Hepatocyte (in vitro differentiated cells): Measurements from ENCODE around the gene FAM53B. TPM values are rescaled to one million over a fixed set of nuclear protein-coding genes. Genes with fewer than 3 reads are reported as not detected.
A peak's percentile ranks its signal among the peaks of the same experiment; 100 is the strongest.

Experiments
- DNase-seq: peaks from one replicate; pipeline ENCODE4 v3.0.0-alpha.2; 2016; ENCODE audit warnings: low spot score
- H2AFZ ChIP-seq: fragments of 200-600 bp; sonication (generic); 2 replicates; pipeline ENCODE4 v1.6.0; 2016; ENCODE audit warnings: antibody characterized with exemption, mild to moderate bottlenecking
- H3K27ac ChIP-seq: fragments of 200-600 bp; sonication (generic); 2 replicates; pipeline ENCODE4 v1.5.1; 2016; ENCODE audit warnings: mild to moderate bottlenecking
- H3K27me3 ChIP-seq: fragments of 200-600 bp; sonication (generic); 2 replicates; pipeline ENCODE4 v1.6.1; 2016
- H3K36me3 ChIP-seq: fragments of 200-600 bp; sonication (generic); replicated peaks from 2 replicates; pipeline ENCODE4 v1.5.1; 2016; ENCODE audit warnings: low read depth; ENCODE audit not compliant: insufficient read depth
- H3K4me1 ChIP-seq: fragments of 200-600 bp; sonication (generic); 2 replicates; pipeline ENCODE4 v1.5.1; 2016; ENCODE audit warnings: mild to moderate bottlenecking, moderate library complexity; ENCODE audit not compliant: insufficient read depth
- H3K4me2 ChIP-seq: fragments of 200-600 bp; sonication (generic); 2 replicates; pipeline ENCODE4 v1.6.0; 2016
- H3K4me3 ChIP-seq: fragments of 200-600 bp; sonication (generic); 2 replicates; pipeline ENCODE4 v1.5.1; 2016; ENCODE audit warnings: mild to moderate bottlenecking
- H3K79me2 ChIP-seq: fragments of 200-600 bp; sonication (generic); 2 replicates; pipeline ENCODE4 v1.6.0; 2017; ENCODE audit warnings: mild to moderate bottlenecking
- H3K9me2 ChIP-seq: fragments of 200-600 bp; sonication (generic); replicated peaks from 2 replicates; pipeline ENCODE4 v1.6.0; 2017; ENCODE audit warnings: mild to moderate bottlenecking; ENCODE audit not compliant: insufficient read depth
- H3K9me3 ChIP-seq: fragments of 200-600 bp; sonication (generic); 2 replicates; pipeline ENCODE4 v1.5.1; 2016; ENCODE audit warnings: low read depth, mild to moderate bottlenecking
- H4K20me1 ChIP-seq: fragments of 200-600 bp; sonication (generic); 2 replicates; pipeline ENCODE4 v1.6.0; 2016; ENCODE audit warnings: mild to moderate bottlenecking; ENCODE audit not compliant: insufficient read depth, poor library complexity, severe bottlenecking
- EZH2 ChIP-seq: fragments of 200-600 bp; sonication (generic); IDR thresholded peaks from 2 replicates; pipeline ENCODE4 v1.6.1; 2016; ENCODE audit warnings: antibody characterized with exemption, mild to moderate bottlenecking, borderline replicate concordance
- EZH2phosphoT487 ChIP-seq: fragments of 200-600 bp; sonication (generic); IDR thresholded peaks from one replicate; pipeline ENCODE4 v1.6.1; 2018; ENCODE audit warnings: antibody characterized with exemption, mild to moderate bottlenecking, low read depth, moderate library complexity; ENCODE audit not compliant: unreplicated experiment, severe bottlenecking
- WGBS: methylation state at CpG from one replicate; pipeline ENCODE4 v1.1.6; 2016; ENCODE audit warnings: low lambda C conversion rate; ENCODE audit errors: missing lambda C conversion rate; 5-methylcytosine and 5-hydroxymethylcytosine counted together
- polyA plus RNA-seq: library from polyadenylated mRNA; unstranded; fragments of >200 nt; fragmentation: Nextera tagmentation; extraction: Ambion mirVana; gene quantifications from 2 replicates; pipeline ENCODE4 v1.2.1, GENCODE V29; 2016
- total RNA-seq: library from RNA; depleted of rRNA; stranded (reverse); fragments of >200 nt; gene quantifications from 2 replicates; pipeline ENCODE4 v1.2.3, GENCODE V29; 2014
- TF ChIP-seq, protein P1 (sequence below): fragments of 200-600 bp; sonication (generic); IDR thresholded peaks from 2 replicates; pipeline ENCODE4 v1.5.1; 2016; ENCODE audit warnings: antibody characterized with exemption, mild to moderate bottlenecking; ENCODE audit not compliant: poor library complexity

Gene FAM53B
- total and polyA plus RNA-seq, 2 experiments from 2014 or later: 10.3 to 23.6 TPM

DNA sequence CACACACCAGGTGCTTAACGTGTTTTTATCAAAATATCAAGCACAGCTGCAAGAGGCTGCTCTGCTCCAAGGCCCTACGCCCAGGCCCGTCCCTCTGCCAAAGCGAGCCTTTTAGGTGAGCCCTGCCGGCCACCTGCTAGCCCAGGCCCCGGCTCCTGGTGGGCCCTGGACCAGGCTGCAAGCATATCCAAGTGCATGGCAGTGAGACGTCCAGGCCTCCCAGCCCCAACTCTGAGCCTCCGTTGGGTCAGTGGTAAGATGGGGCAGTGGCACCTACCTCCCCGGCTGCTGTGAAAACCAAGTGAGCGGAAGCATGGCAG lies 146.4 kb downstream of the FAM53B start:
- WGBS: 93% methylated on average over 10 of the region's 10 CpGs
- TF ChIP-seq EZH2phosphoT487 (no peak), EZH2 (no peak)
- TF ChIP-seq, protein P1, sequence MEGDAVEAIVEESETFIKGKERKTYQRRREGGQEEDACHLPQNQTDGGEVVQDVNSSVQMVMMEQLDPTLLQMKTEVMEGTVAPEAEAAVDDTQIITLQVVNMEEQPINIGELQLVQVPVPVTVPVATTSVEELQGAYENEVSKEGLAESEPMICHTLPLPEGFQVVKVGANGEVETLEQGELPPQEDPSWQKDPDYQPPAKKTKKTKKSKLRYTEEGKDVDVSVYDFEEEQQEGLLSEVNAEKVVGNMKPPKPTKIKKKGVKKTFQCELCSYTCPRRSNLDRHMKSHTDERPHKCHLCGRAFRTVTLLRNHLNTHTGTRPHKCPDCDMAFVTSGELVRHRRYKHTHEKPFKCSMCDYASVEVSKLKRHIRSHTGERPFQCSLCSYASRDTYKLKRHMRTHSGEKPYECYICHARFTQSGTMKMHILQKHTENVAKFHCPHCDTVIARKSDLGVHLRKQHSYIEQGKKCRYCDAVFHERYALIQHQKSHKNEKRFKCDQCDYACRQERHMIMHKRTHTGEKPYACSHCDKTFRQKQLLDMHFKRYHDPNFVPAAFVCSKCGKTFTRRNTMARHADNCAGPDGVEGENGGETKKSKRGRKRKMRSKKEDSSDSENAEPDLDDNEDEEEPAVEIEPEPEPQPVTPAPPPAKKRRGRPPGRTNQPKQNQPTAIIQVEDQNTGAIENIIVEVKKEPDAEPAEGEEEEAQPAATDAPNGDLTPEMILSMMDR: no peak
- Histone ChIP-seq H3K79me2 (no peaks in the 10 kb centered on the region), H3K27ac (no peak overlapping the region), H3K36me3 (no peaks in the 10 kb centered on the region), H3K4me1 (no peaks in the 10 kb centered on the region), H3K9me2 (no peaks in the 10 kb centered on the region), H3K4me3 (no peak overlapping the region), H3K9me3 (no peaks in the 10 kb centered on the region), H2AFZ (no peak overlapping the region), H3K27me3 (no peaks in the 10 kb centered on the region), H4K20me1 (no peaks in the 10 kb centered on the region), H3K4me2 (no peak overlapping the region)
- no peak for DNase-seq

DNA sequence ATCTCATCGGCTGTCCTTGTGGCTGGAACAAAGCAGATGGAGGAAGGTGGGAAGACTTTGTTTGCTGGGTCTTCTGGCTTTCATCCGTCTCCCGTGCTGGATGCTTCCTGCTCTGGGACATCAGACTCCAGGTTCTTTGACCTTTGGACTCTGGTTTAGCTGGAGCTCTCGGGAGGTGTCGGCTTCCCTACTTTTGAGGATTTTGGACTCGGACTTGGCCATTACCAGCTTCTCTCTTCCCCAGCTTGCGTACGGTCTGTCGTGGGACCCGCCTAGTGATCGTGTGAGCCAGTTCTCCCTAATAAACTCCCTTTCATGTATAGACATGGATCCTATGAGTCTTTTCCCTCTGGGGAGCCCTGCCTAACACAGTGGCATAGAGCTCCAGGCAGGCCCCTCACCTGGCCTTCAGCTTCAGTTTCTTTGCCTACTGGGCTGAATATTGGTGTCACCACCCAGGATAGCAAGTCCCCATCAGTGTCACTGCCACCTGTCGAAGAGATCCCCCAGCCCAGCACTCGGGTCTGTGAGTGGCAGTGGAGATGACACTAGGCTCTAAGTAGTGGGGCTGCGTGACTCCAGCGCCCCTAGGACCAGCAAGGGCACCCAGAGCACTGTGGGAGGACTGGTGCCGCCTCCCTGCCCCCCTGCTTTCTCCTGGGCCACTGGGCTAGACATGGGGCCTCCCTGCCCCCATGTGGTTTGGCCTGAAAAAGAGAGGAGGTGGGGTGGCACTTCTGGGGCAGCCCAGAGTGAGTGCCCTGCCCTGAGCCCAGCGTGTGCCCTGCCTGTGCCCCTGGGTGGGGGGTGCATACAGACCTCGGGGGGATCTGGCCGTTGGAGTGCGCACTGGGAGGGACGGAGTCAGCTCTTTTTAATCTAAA lies 147.0 kb downstream of the FAM53B start:
- Histone ChIP-seq H3K9me3 (no peaks in the 10 kb centered on the region), H3K36me3 (no peaks in the 10 kb centered on the region), H3K9me2 (no peaks in the 10 kb centered on the region), H2AFZ (no peak overlapping the region), H4K20me1 (no peaks in the 10 kb centered on the region), H3K4me1 (no peaks in the 10 kb centered on the region), H3K4me3 (no peak overlapping the region), H3K4me2 (no peak overlapping the region), H3K79me2 (no peaks in the 10 kb centered on the region), H3K27me3 (no peaks in the 10 kb centered on the region), H3K27ac (no peak overlapping the region)
- 76% methylated on average over 21 of the region's 21 CpGs for WGBS
- TF ChIP-seq EZH2phosphoT487: no peak
- TF ChIP-seq EZH2: no peak
- TF ChIP-seq, protein P1: no peak
- peak; percentile 36 for DNase-seq

DNA sequence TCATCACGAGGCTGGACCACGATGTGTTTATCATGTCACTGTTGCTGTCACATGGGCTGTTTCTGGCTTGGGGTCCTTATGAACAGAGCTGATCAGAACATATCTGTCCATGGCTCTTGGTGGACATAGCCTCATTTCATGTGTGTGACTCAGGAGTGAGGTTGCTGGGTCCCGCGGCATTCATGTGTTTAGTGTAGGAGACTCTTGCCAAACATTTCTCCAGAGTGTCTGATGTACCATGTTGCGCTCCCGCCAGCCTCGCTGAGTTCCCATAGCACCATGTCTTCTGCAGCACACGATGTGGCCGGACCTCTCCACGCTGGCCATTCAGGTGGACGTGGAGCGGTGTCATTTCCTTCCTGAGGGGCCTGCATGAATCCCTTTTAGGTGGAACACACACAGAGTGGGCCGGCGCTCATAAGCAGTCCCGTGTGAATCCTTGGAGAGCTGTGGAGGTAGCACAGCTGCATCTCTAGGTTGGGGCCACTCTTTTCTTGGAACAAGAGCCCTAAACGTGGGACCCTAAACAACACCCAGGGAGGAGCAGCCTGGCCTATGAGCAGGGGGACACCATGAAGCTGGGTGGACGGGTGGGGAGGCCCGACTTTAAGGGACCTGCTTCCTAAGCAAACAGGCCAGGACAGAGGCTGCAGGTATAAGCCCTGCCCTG lies 147.9 kb downstream of the FAM53B start:
- Histone ChIP-seq H3K4me2 (no peak overlapping the region), H3K9me2 (no peaks in the 10 kb centered on the region), H3K4me3 (no peak overlapping the region), H3K27ac (no peak overlapping the region), H3K4me1 (no peaks in the 10 kb centered on the region), H4K20me1 (no peaks in the 10 kb centered on the region), H3K27me3 (no peaks in the 10 kb centered on the region), H2AFZ (no peak overlapping the region), H3K79me2 (no peaks in the 10 kb centered on the region), H3K9me3 (no peaks in the 10 kb centered on the region), H3K36me3 (no peaks in the 10 kb centered on the region)
- 96% methylated on average over 18 of the region's 18 CpGs for WGBS
- DNase-seq: no peak
- TF ChIP-seq EZH2 (no peak), EZH2phosphoT487 (no peak)
- TF ChIP-seq, protein P1: no peak
